Omental fat pad (tissue), 4 donors: Measurements from ENCODE around the gene BCAR3. TPM values are rescaled to one million over a fixed set of nuclear protein-coding genes. Genes with fewer than 3 reads are reported as not detected.

Experiments
- ATAC-seq: fragments of 150-250 bp; one replicate; pipeline ENCODE4 v1.9.1; 2016; ENCODE audit warnings: mild to moderate bottlenecking, moderate library complexity; ENCODE audit not compliant: low FRiP score
- DNase-seq: peaks from one replicate; pipeline ENCODE4 v3.0.0-alpha.2; 2019; ENCODE audit warnings: low spot score
- total RNA-seq, 4 donors: library from RNA; depleted of rRNA; stranded (reverse); fragments of >200 nt; gene quantifications; one replicate each; pipeline ENCODE4 v1.1.0, GENCODE V29; 2016
- TF ChIP-seq, protein P1 (sequence below), 3 donors: fragments of 450-650 bp; IDR thresholded peaks; one replicate each; pipeline ENCODE4 v1.5.1; 2016 to 2017; ENCODE audit warnings: antibody characterized with exemption in 3 of 3, mild to moderate bottlenecking in 3 of 3, moderate library complexity in 2 of 3

The BCAR3 gene
- total RNA-seq, 4 donors from 2014 or later, result 43.7 to 73.5 (median 45.8) TPM

GRCh38 chr1:93680420-93681100 is 1.1 kb downstream of the BCAR3 start:
- DNase-seq, result peak; percentile 67
- TF ChIP-seq, protein P1, sequence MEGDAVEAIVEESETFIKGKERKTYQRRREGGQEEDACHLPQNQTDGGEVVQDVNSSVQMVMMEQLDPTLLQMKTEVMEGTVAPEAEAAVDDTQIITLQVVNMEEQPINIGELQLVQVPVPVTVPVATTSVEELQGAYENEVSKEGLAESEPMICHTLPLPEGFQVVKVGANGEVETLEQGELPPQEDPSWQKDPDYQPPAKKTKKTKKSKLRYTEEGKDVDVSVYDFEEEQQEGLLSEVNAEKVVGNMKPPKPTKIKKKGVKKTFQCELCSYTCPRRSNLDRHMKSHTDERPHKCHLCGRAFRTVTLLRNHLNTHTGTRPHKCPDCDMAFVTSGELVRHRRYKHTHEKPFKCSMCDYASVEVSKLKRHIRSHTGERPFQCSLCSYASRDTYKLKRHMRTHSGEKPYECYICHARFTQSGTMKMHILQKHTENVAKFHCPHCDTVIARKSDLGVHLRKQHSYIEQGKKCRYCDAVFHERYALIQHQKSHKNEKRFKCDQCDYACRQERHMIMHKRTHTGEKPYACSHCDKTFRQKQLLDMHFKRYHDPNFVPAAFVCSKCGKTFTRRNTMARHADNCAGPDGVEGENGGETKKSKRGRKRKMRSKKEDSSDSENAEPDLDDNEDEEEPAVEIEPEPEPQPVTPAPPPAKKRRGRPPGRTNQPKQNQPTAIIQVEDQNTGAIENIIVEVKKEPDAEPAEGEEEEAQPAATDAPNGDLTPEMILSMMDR (IDR thresholded peaks at IDR 0.05), result peak in 2 of 3 donors; percentile 14 to 27

DNA sequence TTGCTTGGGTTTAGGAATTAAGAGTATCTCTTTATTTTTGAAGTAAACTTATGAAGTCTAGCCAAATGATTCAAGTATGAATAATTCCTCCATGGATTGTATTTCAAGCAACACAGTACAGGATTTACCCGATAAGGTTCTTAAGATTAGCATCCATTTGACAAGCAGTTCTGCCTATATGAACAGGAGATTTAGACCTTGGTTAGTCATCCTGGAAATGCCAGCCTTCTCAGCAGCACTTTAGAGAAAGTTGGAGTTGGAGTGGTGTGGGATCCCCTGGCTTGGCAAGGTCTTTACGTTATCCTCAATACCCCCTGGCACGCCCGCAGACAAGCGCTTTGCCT is 1.6 kb downstream of the BCAR3 start:
- TF ChIP-seq, protein P1 (IDR thresholded peaks at IDR 0.05), result no peak
- no peak for DNase-seq
- peak; percentile 41 for ATAC-seq

More at GRCh38 chr1:93680420-93681100, 1.1 kb downstream of the BCAR3 start:
- peak; percentile 86 for ATAC-seq

GRCh38 chr1:93679546-93679945 is 2.1 kb downstream of the BCAR3 start:
- DNase-seq (no peak), ATAC-seq (no peak)
- TF ChIP-seq, protein P1 (IDR thresholded peaks at IDR 0.05), result no peak

GRCh38 chr1:93678946-93679480 is 2.6 kb downstream of the BCAR3 start:
- ATAC-seq, result no peak
- DNase-seq, result no peak
- TF ChIP-seq, protein P1 (IDR thresholded peaks at IDR 0.05), result no peak

DNA sequence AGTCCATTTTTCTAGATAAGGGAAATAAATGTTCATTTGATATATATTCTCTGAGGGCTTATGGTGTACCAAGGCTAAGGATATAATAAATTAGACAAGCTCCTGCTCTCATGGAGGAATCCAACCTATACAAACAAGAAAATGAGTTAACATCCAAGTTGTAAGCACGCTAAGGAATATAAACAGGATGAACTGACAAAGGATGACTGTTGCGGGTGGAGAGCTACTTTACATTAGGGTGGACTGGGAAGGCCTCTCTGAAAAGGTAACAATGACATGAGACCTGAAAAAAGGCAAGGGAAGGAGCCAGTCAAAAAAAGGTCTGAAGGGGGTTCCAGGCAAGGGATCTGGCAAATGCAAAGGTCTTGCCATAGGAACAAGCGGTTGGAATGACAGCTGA is 3.1 kb downstream of the BCAR3 start:
- TF ChIP-seq, protein P1 (IDR thresholded peaks at IDR 0.05), result no peak
- DNase-seq, result no peak
- ATAC-seq, result no peak

DNA sequence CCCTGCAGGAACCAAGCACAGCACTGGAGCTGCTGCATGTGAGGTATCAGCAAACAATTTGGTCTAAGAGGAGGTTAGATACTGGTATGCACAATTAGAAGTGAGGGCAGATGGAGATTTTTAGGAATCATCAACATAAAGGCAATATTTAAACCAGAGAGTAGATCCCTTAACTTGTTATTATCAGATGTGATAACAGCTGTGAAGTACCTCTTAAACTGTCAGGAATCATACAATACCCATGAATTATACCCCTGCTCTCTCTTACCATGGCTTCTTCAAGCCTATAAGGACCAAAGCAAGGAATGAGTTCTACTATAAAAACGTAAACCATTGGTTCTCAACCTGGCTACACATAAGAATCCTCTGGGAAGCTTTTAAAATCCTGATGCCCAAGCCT is 3.9 kb downstream of the BCAR3 start:
- TF ChIP-seq, protein P1 (IDR thresholded peaks at IDR 0.05), result no peak
- ATAC-seq (no peak), DNase-seq (no peak)

- no peak for DNase-seq
These were observed 5.2 kb downstream of the BCAR3 start for GRCh38 chr1:93676427-93676826.

More at GRCh38 chr1:93676427-93676826, 5.2 kb downstream of the BCAR3 start:
- TF ChIP-seq, protein P1 (IDR thresholded peaks at IDR 0.05), result no peak
- ATAC-seq, result peak; percentile 39
